ENCODE measurements around the gene VANGL2.

GRCh38 chr1:160451859-160452232, 51.5 kb downstream of the VANGL2 start:
- TF ChIP-seq CTCF (IDR thresholded peaks at IDR 0.05): no peak
- TF ChIP-seq POLR2A (IDR thresholded peaks at IDR 0.05): no peak
